Adrenal gland (tissue), 5 donors: Measurements from ENCODE around the gene VWC2L.

Source experiments
- CTCF ChIP-seq, 6 experiments: fragments of 450-650 bp in 4 of 6; fragments of 200-600 bp in 2 of 6; sonication (generic) in 1 of 6; IDR thresholded peaks; 1 replicate in 5 of 6; 2 replicates in 1 of 6; pipeline versions ENCODE4 v1.5.1 to v1.8.0; 2016 to 2021; ENCODE audit warnings: antibody characterized with exemption in 6 of 6, mild to moderate bottlenecking in 2 of 6, moderate library complexity in 1 of 6
- POLR2A ChIP-seq, 2 donors: fragments of 450-650 bp; IDR thresholded peaks; one replicate each; pipeline ENCODE4 v1.6.1; 2017; ENCODE audit warnings: antibody characterized with exemption in 2 of 2, mild to moderate bottlenecking in 2 of 2, moderate library complexity in 1 of 2
- donor health status: DM: no; HTN: no; CAD: no.

GRCh38 chr2:214379227-214379626, 31.6 kb upstream of the VWC2L start:
- TF ChIP-seq POLR2A (IDR thresholded peaks at IDR 0.05) (no peak), CTCF (IDR thresholded peaks at IDR 0.05) (no peak)
